ENCODE results near the gene SEMA3D. TPM values are rescaled to one million over a fixed set of nuclear protein-coding genes. Genes with fewer than 3 reads are reported as not detected.

Gene SEMA3D
- total RNA-seq, 1 donor from 2014 or later: not detected

GRCh38 chr7:85126383-85126782 lies 60.5 kb downstream of the SEMA3D start:
- intact Hi-C loops (cut with micrococcal nuclease): no loop called here

GRCh38 chr7:85125651-85126131 lies 61.2 kb downstream of the SEMA3D start:
- intact Hi-C loops (cut with micrococcal nuclease): no loop called here

GRCh38 chr7:85125176-85125575 lies 61.7 kb downstream of the SEMA3D start:
- intact Hi-C loops (cut with micrococcal nuclease): no loop called here

GRCh38 chr7:85119934-85120333 lies 66.9 kb downstream of the SEMA3D start:
- intact Hi-C loops (cut with micrococcal nuclease): no loop called here

- intact Hi-C loops (cut with micrococcal nuclease): no loop called here
Observed at GRCh38 chr7:85115862-85116261, 71.0 kb downstream of the SEMA3D start.

- intact Hi-C loops (cut with micrococcal nuclease): no loop called here
Observed at GRCh38 chr7:85115006-85115405, 71.8 kb downstream of the SEMA3D start.

- intact Hi-C loops (cut with micrococcal nuclease): no loop called here
Observed at GRCh38 chr7:85114342-85114741, 72.5 kb downstream of the SEMA3D start.

- intact Hi-C loops (cut with micrococcal nuclease): no loop called here
Observed at GRCh38 chr7:85111761-85112160, 75.1 kb downstream of the SEMA3D start.

- intact Hi-C loops (cut with micrococcal nuclease): no loop called here
Observed at GRCh38 chr7:85106719-85107118, 80.1 kb downstream of the SEMA3D start.

- intact Hi-C loops (cut with micrococcal nuclease): no loop called here
Observed at GRCh38 chr7:85104432-85105205, 82.2 kb downstream of the SEMA3D start.

GRCh38 chr7:85103962-85104361 lies 82.9 kb downstream of the SEMA3D start:
- intact Hi-C loops (cut with micrococcal nuclease): no loop called here

- intact Hi-C loops (cut with micrococcal nuclease): no loop called here
Observed at GRCh38 chr7:85103357-85103756, 83.5 kb downstream of the SEMA3D start.

- intact Hi-C loops (cut with micrococcal nuclease): no loop called here
Observed at GRCh38 chr7:85102813-85103350, 84.0 kb downstream of the SEMA3D start.

GRCh38 chr7:85101347-85101746 lies 85.5 kb downstream of the SEMA3D start:
- intact Hi-C loops (cut with micrococcal nuclease): no loop called here

- intact Hi-C loops (cut with micrococcal nuclease): no loop called here
Observed at GRCh38 chr7:85097844-85098243, 89.0 kb downstream of the SEMA3D start.

GRCh38 chr7:85095806-85096205 lies 91.0 kb downstream of the SEMA3D start:
- intact Hi-C loops (cut with micrococcal nuclease): no loop called here

GRCh38 chr7:85095366-85095765 lies 91.5 kb downstream of the SEMA3D start:
- intact Hi-C loops (cut with micrococcal nuclease): no loop called here

- intact Hi-C loops (cut with micrococcal nuclease): no loop called here
Observed at GRCh38 chr7:85094046-85094725, 92.7 kb downstream of the SEMA3D start.

- intact Hi-C loops (cut with micrococcal nuclease): no loop called here
Observed at GRCh38 chr7:85091565-85091928, 95.3 kb downstream of the SEMA3D start.

- intact Hi-C loops (cut with micrococcal nuclease): no loop called here
Observed at GRCh38 chr7:85090919-85091564, 95.8 kb downstream of the SEMA3D start.

- intact Hi-C loops (cut with micrococcal nuclease): no loop called here
Observed at GRCh38 chr7:85090143-85090542, 96.7 kb downstream of the SEMA3D start.

- intact Hi-C loops (cut with micrococcal nuclease): no loop called here
Observed at GRCh38 chr7:85081846-85082245, 105.0 kb downstream of the SEMA3D start.
